Raji (cell line): ENCODE results near the gene CFAP161.

Source experiments
- POLR2A ChIP-seq: IDR thresholded peaks from 2 replicates; pipeline ENCODE4 v1.6.1; 2011; ENCODE audit warnings: low read depth, low read length, control low read depth; ENCODE audit not compliant: insufficient read depth

Gene CFAP161

DNA sequence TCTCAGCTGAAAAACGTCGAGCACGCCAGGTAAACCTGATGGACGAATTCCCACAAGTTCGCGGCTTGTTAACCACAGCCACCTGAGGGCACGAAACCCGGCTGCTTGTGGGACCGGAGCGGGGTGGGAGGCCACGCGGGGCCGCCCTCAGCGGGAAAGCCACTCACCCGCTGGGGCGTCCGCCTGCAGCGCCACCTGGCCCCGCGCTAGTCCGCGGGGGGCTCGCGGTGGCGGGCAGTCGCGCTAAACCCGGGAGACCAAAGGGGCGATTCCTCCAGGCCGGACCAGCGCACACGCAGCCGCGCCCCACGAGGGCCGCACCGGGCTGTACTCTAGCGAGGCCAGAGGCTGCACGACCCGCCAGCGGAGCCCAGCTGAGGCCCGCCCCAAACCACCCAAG lies 15.7 kb upstream of the CFAP161 start:
- no peak for TF ChIP-seq POLR2A

DNA sequence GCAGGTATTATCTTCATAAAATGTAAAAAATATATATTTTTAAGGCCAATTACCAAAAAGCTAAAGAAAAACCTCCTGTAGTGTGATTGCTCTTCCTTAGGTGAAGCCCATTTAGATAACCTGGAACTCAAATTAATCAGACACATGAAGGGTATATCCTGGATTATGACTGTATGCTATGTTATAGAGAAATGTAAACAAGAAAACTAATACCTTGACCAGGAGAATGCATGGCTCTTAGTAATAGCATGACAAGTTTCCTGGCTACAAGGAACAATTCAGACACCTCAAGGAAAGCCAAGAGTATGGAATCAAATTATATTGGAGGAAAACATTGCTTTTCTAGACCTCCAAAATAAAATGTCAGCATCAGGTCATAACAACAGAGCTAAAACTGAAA lies 14.0 kb upstream of the CFAP161 start:
- no peak for TF ChIP-seq POLR2A

GRCh38 chr15:81126892-81127291 lies 7.2 kb upstream of the CFAP161 start:
- no peak for TF ChIP-seq POLR2A

GRCh38 chr15:81146006-81146405 lies 11.9 kb downstream of the CFAP161 start:
- no peak for TF ChIP-seq POLR2A

- no peak for TF ChIP-seq POLR2A
These were observed 12.4 kb downstream of the CFAP161 start for GRCh38 chr15:81146466-81146865.

DNA sequence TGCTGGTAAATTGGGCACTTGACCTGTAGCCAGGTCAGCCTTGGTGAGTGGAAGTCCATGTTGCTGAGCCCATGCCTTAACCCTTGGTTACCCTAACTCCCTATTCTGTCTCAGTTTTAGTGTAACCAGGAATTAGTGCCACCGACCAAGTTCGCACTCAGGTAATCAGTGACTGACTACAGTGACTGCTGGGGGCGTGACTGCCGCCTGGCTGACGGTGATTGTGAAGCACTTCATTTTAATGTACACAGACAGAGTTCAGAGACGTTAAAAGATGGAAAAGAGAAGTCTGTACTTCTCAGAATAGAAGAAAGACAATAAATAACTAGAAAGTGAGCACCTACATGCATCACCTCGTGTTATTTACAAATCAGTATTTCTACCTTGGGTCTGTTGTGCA lies 17.3 kb downstream of the CFAP161 start:
- TF ChIP-seq POLR2A: no peak

GRCh38 chr15:81152339-81152738 lies 18.3 kb downstream of the CFAP161 start:
- TF ChIP-seq POLR2A: no peak

DNA sequence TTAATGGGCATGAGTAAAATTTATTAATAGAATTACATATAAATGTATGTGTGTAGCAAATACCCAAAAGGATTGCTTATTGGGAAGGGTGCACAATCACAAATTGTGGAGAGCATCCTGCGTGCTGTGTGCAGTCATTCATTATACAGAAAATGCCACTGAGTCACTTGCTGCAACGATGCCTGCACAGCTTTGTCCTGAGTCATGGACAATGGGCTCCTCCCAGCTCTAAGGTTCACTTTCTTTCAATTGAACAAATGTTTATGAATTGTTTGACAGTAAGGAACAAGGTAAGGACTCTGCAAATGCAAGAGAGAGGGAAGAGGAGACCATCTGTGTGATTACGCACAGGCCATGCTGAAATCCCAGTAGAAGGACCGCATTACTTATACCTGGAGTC lies 18.7 kb downstream of the CFAP161 start:
- no peak for TF ChIP-seq POLR2A

DNA sequence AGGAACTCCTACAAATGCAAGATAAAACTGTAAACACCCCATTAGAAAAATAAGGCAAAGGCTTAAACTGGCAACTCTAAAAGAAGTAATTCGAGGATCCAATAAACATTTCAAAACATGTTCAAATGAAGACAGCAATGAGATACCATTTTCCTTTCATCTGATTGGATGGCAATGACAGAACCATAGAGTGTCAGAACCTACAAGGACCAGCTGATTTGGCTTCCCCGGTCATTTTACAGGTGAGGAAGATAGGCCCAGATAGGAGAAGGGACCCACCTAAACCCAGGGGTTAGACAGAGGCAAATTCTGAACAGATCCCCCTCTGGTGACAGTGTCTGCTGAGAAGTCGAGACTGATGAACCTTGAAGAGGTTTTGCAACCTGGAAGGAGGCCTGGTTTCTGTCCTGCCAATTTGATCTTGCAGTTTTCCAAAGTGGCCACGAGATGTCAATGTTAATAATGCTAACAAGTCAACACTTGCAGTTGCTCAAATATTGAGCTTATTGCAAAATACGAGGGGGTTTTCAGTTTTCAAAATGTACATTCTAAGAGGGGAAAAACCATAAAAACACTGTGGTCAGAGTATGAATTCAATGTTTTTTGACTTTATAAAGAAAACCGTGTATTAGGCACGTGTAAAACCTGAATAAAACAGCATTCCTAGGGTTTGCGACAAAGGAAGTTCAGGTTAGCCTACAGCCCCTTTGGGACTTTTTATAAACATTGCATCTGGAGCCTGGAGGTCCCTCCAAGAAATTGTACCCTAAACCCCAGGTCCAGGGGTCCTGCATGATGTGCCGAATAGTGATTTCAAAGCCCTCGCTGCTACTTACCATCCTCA lies 21.5 kb downstream of the CFAP161 start:
- no peak for TF ChIP-seq POLR2A

- TF ChIP-seq POLR2A: no peak
These were observed 22.3 kb downstream of the CFAP161 start for GRCh38 chr15:81156324-81156723.

DNA sequence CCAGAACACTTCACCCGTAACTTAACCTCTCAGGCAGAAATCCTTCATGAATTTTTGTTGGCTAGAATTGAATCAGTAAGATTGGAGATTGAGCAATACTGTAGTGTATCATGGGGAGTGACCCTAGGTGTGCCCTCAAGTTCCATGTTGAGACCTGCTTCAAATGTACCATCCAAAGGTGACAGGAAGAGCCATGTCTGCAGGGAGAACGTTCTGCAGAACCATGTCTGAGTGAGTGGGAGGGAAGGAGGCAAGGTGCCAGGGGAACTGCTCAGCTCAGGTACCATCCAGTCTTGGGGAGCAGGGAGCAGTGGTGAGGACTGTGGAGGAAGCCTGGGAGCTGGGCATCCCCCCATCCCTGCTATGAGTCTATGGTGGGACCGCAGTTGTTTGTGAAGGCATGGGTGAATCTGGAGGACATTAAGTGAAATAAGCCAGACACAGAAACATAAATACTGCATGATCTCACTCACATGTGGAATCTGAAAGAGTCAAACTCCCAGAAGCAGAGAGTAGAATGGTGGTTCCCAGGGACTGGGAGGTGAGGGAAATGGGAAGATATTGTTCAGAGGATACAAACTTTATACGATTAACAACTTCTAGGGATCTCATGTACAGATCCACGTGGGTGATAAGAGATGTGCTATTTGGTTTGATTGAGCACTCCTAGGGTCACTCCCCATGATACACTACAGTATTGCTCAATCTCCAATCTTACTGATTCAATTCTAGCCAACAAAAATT lies 23.3 kb downstream of the CFAP161 start:
- TF ChIP-seq POLR2A: no peak

GRCh38 chr15:81157939-81158223 lies 23.8 kb downstream of the CFAP161 start:
- no peak for TF ChIP-seq POLR2A

DNA sequence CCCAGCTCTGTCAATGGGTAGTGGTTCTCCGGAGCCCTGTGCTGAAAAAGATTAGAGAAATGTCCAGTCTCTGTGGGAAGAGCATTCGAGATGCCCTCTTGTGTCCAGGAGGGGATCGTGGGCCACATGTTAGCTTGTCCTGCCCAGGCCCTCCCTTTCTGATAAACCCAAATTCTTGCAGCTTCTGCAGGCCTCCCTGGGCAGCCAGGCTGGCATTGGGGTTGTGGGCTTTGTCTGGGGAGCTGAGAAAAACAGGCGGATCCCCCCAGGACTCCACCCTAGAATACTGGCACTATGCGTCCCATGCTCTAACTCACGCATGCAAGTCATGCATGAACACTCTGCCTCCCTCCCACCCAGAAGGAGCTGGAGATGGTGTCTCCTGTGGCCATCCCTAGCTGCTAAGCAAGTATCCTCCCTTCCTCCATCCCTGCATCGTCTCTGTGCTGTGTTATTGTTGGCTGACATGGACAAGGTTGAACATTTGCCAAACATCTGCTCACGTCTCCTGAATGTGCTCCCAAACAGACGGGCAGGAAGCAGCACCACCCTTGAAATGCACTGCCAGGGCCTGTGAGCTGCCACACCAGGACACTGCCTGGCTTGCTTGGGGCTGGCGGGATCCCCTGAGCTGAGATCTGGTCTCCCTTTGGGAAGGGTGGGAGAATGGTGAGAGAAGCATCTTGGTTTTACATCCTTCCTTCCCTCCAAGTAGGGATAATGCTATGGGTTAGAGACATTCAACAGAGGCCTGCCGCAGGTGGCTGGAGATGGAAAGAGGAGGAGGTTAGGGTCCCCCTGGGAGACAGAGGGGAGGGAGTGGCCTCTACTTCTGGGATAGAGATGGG lies 26.5 kb downstream of the CFAP161 start:
- TF ChIP-seq POLR2A: no peak

- no peak for TF ChIP-seq POLR2A
These were observed 27.1 kb downstream of the CFAP161 start for GRCh38 chr15:81161160-81161673.

- TF ChIP-seq POLR2A: no peak
These were observed 27.8 kb downstream of the CFAP161 start for GRCh38 chr15:81161851-81162250.
